Measurements from ENCODE around the gene CDHR2.
"Not testable (repeated sequence)": the region's sequence is repeated elsewhere in the genome, so short reads cannot be mapped to it uniquely, and the experiment has no call there.

CDHR2 gene

DNA sequence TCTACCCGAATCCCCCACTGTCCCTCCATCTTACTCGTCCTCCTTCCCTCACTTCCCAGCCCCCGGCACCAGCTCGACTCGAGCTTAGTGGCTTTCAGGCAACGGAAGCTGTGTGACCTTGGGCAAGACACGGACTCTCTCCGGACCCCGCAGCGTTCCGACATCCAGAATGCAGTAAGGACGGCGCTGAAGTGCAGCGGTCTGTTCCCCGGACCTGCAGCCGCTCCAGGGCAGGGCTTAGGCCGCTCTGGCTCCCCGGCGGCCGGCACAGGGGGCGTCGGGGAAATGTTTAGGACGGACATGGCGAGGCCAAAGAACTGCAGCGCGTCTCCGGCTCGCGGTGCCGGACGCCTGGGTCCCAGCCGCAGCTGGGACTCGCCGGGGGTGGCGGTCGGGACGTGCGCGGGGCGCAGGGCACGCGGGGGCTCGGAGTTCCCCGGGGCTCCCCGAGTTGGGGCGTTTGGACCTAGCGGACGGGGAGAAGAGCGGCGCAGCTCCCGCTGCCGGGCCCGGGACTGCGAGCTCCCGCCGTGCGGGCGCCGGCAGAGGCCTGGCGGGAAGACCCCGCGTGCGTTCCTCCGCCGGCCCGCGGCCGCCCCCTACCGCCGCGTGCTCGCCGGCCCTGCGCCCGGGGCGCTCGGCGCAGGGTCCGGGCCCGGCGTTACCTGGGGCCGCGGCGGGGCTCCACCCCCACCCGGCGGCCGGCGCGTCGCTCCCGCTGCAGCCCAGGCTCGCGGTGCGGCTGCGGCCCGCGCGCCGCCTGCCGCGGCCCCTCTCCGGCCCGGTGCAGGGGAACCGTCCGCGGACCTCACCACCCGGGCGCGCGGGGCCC is 6.3 kb upstream of the CDHR2 start:
- no peak for DNase-seq

DNA sequence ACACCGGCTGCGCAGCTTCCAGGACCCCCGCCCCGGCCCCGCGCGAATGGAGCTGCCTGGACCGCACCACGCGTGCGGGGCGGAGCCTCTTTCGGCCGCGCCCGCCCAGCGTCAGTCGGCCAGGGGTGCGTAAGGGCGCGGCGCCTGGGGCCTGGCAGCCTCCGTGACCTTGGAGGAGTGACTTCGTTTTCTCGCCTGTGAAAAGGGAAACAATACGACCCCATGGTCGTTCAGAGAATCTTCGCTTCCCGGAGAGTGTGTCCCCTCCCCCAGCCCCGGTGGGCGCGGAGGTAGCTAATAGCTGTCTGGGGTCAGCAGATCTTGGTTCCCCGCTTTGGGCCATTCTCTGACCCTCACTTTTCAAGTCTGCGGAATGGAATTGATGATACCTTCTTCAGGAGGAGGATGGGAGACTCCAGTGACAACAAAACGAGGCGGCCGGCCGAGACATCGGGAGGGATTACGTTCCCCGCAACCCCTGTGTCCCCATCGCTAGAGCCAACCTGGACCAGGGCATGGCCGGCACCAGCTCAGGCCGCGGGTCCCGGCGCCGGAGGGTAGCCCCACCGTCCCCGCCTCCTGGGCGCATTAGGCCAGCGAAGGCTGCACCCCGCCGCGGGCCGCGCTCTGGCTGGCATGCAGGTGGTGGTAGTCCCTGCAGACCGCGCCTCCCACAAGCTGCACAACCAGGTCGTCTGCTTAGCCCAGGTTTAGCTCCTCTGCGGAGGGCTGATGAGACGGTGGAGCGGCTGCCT is 5.5 kb upstream of the CDHR2 start:
- peak; percentile 22 for DNase-seq

DNA sequence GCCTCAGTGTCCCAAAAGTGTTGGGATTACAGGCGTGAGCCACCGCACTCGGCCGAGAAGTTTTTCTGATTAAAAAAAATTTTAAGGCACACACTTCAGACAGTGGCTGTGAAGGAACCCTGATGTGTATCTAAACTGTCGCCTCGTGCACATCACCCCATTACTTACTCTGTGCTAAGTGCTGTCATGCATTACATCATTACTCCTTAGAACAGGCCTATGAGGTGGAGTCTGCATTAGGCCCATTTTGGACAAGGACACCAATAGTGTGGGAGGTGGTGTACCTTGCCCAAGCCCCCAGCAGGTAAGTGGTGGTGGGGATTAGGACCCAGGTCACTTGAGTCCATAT is 3.8 kb upstream of the CDHR2 start:
- no peak for DNase-seq

DNA sequence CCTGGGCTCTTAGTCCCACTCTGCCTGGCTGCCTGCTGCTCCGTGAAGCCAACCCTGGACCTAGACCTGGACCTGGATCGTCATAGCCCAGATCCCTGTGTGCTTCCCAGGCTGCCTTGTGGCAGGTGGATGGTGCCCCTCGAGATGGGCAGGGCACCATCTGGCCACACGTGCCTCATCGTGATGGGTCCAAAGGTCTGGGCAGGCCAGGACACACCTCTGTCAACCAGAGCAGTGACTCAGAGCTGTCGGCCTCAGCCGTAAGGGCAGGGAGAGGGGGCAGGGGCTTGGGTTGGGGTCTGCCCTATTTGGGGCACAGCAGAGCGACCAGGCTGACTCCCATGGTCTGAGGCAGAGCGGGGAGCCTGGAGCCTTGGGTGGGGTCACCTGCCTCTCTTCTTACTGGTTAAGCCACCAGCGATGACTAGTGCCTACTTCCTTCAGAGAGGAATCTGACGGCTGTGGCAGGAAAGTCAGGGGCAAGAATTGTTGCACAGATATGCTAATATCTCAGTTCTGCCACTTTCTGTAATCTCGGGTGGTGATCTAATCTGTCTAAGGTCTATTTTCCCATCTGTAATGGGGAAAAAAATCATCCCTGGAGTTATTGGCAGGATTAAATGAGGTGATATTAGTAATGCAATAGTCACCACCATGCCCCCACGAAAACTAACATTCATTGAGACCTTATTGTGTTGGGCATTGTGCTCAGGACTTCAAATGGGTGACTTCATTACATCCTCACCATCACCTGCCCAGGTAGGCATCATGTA is 3.2 kb upstream of the CDHR2 start:
- DNase-seq, result no peak

DNA sequence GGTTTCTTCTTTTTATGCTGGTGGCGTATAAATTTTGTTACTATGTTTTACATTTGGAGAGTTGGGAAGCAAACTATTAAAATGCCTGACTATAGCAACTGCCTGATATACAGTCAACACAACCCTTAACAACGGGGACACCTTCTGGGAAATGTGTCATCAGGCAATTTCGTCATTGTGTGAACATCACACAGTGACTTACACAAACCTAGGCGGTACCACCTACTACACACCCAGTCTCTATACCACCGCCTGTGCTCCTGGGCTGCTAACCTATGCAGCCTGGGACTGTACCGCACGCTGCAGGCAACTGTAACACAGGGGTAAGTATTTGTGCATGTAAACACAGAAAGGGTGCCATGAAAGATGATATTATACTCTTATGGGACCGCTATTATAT is 1.3 kb upstream of the CDHR2 start:
- DNase-seq, result no peak

DNA sequence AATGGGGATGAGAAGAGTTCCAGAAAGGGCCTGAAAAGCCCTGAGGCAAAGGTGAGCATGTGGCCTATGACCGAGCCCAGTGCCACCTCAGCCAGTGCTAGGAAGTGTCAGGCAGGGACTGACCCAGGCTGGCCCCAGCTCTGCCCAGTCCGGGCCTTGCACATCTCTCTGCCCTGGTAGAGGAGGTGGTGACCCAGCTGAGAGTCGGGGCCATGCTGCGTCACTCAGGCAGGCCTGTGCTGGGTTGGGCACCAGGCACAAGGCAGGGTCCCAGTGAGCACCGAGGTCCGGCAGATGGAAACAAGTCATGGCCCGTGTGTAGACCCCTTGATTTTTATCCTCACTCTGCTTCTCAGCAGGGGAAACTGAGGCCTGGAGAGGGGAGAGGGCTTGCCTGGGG is 729 bp downstream of the CDHR2 start:
- DNase-seq, result no peak

DNA sequence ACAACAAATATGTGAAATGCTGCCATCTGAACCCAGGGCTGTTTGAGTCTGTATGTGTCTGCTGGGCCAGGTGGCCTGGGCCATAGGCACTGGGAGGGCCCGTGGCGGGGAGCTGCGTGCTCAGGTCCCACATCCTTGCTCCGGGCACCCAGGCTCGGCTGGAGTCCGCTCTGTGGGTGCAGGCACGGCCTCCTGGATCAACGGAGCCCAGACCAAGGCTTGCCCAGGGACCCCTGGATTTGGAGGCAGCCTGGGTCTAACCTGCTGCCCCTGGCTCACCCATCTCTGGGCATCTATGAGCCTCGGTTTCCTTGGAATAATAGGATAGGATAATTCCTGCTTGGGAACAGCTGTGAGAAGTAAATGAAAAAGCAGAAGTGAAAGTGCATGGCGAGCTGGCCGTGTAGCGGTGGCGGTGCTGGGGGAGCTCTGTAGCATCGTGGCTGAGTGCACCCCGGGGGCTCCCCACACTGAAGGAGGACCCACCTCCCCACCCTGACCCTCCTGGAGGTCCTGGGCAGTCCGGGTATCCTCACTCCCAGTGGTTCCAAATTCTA is 1.2 kb downstream of the CDHR2 start:
- DNase-seq, result no peak

DNA sequence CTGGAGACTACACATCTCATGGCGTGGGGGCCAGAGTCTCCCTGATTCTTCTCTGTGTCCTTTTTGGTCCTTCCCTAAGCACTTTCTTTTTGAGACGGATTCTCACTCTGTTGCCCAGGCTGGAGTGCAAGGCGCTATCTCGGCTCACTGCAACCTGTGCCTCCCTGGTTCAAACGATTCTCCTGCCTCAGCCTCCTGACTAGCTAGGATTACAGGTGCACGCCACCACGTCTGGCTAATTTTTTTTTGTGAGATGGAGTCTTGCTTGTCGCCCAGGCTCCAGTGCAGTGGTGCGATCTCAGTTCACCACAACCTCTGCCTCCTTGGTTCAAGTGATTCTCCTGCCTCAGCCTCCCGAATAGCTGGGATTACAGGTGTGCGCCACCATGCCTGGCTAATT is 1.8 kb downstream of the CDHR2 start:
- not testable (repeated sequence) for DNase-seq

DNA sequence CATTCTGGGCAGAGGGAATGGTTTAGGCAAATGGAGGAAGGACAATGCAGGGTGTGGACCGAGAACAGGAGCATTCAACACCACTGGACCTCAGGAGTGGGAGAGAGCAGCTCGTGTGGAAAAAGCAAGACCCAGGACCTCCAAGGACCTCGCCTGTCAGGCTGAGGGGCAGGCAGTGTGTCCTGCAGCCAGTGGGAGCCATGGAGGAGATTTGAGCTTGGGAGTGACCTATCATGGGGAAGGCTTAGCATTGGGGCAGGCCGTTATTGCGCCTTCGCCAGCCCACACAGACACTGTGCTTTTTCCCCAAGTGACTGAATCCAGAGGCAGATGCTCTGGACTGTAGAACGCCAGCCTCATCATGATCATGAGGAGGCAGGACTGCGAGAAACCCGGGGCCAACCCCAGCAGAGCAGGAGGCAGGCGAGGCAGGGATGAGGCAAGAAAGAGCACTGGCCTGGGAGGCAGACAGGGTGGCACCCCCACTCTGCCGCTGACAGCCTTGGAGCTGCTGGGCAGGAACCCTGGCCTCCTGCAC is 3.3 kb downstream of the CDHR2 start:
- DNase-seq, result no peak

DNA sequence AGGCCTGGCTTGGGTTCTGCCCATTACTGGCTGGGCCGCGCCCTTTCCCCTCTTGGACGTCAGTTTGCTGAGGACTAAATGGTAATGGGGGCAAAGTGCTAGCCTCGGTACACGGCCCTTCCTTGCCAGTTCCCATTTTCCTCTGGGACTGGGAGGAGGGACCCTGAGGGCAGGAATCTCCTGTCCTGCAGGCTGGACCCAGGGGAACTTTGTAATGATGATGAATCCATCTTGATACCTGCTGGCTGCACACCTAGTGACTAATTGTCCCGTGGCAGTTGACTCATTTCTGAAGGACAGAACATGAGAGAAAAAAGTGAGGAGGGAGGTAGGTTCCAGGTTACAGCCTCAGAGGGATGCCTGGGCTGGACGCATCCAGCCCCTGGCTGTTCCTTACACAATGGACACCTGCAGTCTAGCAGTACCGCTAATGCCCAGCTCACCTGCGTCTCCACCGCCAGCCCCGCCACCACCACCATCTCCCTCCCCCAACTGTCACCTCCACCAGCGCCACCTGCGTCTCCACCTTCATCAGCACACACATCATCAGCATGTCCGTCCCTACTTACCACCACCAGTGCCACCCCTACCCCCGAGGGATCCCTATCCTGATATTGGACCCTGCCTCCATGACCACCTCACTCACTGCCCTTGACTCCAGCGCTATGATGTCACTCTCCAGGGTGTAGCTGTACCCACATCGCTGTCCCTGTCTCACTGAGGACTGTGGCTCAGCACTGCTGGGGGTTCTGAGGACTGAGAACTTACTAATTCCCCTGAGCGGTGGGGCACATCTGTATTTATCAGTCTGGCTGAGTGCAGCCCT is 4.3 kb downstream of the CDHR2 start:
- no peak for DNase-seq

DNA sequence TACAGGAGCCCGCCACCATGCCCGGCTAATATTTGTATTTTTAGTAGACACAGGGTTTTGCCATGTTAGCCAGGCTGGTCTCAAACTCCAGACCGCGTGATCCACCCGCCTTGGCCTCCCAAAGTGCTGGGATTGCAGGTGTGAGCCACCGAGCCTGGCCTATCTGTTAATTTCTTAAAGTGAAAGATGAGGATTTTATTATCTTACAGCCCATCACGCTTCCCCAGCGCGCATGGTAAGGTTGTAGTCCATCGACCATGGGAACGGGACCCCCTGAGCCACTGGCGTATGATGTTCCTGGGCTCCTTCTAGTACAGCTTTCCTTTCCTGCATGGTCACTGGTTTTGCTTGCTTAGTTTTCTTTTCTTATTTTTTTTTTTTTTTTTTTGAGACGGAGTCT is 8.7 kb downstream of the CDHR2 start:
- DNase-seq, result no peak

DNA sequence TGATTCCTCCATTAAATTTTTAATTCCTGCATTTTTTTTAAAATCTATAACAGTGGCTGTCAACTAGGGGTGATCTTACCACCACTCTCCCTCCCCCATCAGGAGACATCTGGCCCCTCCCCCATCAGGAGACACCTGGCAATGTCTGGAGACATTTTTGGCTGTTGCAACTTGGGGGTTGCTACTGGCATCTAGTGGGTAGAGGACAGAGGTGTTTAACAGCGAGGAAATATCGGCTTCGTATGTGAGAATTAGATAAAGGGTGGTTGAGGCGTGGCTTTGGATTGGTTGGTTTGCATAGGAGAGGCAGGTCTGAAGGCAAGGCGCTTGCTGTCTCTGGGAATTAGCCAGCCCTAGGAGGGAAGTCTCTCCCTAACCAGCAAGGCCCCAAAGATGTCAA is 10.5 kb downstream of the CDHR2 start:
- DNase-seq, result no peak

DNA sequence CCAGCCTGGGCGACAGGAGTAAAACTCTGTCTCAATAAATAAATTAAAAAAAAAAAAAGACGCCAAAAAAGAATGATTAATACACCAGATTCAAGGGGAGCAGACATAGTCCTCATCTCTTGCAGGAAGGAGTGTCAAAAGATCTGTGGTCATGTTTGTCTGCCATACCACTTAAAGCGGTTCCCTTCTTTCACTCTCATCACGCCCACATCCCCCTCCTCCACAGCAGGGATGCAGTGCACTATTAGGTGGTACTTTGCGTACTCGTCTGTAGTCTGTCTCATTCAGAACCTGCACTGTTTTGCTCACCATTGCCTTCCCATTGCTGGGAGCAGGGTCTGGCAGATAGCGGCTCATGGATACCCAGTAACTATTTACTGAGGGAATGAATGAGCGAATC is 11.2 kb downstream of the CDHR2 start:
- no peak for DNase-seq

DNA sequence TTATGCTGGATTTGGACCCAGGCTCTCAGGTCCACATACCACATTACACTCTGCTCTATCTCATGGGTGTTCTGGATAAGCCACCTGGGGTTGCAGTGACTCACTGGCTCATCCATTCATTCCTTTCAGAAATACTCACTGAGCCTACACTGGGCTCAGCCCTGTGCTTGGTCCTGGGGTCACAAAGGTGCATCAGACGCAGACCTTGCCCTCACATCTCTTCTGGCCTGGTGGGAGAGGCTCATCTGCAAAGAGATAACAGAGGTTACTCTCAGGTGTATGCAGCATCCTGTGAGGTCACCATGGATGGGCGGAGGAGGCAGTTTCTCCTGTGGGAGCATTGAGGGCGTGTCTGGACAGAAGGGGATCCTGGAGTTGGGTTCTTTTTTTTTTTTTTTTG is 12.1 kb downstream of the CDHR2 start:
- DNase-seq, result no peak

DNA sequence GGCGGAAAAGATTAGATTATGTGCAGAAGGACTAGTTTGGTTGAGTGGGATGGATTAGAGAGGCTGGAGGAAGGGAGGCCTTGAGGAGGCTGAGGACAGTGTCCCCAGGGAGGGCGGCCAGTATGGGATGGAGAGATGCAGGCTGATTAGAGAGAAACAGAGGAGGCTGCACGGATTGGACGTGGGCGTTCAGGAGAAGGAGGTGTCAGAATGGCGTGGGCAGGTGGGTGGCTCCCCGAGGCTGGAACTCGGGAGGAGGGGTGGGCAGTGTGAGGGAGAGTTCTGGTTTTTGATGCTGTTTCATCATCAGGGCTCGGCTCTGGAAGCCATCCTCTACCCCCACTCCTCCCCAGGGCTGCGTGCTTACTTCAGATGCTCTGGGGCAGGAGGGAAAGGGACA is 13.0 kb downstream of the CDHR2 start:
- DNase-seq, result no peak

DNA sequence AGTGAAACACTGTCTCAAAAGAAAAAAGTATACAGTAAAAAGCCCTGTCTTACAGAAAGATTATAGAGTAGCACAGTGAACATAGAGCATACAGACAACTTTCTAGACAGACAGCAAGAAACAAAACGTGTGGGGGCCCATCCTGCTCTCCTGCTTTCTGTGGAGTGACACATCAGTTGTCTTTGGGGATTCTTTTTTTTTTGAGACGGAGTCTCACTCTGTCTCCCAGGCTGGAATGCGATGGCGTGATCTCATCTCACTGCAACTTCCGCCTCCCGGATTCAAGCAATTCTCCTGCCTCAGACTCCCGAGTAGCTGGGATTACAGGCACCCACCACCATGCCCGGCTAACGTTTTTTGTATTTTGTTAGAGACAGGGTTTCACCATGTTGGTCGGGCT is 14.9 kb downstream of the CDHR2 start:
- no peak for DNase-seq

DNA sequence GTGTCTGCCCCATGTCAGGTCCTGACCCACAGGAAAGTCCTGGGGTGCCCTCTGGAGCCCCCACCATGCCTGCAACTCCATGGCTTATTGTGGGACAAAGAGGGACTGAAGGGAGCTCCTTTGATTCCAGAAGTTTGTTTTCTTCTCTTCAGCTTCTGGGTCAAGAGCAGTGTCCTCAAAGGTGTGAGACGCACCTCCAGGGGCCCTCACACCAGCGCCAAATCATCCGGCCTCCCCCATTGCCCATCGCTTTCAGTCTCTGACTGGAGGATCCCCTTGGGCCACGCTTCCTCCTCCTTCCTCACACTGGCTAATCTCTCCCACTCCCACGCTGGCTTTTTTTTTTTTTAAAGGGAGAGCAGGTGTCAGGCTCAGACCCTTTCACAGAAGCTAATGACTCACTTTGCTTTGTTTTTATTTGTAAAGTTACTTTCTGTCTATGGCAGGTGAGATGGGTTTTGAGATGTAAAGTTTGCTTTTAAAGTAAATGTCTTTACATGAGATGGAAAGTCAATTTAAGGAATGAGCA is 16.7 kb downstream of the CDHR2 start:
- DNase-seq, result no peak

DNA sequence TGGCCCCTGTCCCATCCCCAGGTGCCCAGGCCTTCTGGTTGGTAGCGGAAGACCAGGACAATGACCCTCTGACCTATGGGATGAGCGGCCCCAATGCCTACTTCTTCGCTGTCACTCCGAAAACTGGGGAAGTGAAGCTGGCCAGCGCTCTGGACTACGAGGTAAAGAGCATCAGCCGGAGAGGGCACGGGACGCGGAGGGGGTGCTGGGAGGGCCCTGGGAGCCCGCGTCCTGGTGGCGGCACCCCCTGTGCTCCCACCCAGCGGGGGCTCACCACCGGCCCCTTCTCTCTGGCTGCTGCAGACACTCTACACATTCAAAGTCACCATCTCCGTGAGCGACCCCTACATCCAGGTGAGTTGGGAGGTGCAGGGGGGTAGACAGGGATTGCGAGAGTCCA is 19.5 kb downstream of the CDHR2 start:
- DNase-seq, result no peak

DNA sequence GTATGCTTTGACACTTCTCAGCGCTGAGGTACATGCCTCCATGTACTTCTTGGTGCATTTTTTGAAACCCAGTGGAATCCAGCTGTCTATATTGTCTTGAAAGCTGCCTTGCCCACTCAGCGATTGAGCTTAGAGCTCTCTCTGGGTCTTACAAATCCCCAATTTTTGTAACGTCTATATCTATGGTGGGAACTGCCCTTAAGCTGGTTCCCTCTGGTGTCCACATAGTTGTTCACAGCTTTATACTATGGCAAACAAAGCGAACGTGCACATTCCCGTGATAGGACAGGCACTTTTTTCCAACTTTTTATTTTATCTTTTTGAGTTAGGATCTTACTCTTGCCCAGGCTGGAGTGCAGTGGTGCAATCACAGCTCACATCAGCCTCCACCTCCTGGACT is 20.9 kb downstream of the CDHR2 start:
- DNase-seq, result no peak

DNA sequence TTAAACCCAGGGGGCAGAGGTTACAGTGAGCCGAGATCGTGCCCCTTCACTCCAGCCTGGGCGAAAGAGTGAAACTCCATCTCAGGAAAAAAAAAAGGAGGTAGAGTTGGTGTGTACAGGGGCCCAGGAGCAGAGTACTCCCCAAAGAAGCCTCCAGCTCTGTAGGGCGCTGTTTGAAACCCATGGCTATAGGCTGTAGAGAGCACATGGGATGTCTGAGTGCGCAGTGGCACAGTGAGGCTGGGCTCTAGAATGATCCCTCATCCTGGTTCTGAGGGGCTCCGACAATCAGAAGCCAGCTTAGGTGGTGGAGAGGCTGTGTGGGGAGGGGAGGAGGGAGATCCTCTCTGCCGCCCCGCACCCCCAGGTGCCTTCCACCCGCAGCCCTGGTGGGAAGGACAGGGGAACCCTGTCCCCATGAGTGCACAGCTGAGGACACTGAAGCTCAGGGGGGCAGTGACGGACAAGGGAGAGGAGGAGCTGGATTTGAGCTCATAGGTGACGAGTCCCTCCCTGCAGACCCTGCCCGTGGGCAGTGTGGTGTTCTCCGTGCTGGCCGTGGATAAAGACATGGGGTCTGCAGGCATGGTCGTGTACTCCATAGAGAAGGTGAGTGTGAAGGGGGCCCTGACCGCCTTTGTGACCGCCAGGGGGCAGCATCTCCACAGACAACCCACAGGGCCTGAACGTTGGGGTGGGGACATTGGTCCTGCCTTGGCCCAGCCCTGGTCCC is 24.6 kb downstream of the CDHR2 start:
- DNase-seq, result no peak

DNA sequence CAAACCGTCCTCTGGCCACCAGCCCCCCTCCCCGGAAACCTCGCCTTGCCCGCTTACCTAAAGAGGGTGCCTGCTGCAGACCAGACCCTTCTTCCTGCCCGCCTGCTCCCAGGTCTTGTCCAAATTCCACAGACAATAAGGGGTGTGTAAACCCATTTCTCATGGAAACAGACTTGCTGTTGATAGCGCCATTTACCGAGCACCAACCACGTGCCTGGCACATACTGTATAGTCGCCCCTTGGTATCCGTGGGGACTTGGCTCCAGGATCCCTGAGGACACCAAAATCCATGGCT is 25.1 kb downstream of the CDHR2 start:
- DNase-seq, result no peak

DNA sequence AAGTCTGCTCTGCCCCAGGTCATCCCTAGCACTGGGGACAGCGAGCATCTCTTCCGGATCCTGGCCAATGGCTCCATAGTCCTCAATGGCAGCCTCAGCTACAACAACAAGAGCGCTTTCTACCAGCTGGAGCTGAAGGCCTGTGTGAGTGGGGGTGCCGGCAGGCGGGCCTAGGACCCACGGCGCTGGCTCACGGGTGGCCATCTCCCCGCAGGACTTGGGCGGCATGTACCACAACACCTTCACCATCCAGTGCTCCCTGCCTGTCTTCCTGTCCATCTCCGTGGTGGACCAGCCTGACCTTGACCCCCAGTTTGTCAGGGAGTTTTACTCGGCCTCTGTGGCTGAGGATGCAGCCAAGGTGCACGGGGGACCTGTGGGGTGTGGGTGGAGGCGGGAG is 25.9 kb downstream of the CDHR2 start:
- DNase-seq, result no peak

Measured in T1000 (cell line).